ENCODE results near the gene SPAG9.
"Not testable (repeated sequence)": the region's sequence is repeated elsewhere in the genome, so short reads cannot be mapped to it uniquely, and the experiment has no call there.

SPAG9 gene

GRCh38 chr17:50954641-50955121 lies 166.0 kb downstream of the SPAG9 start:
- DNase-seq (ENCODE audit: low spot score): no peak

- peak; percentile 59 for DNase-seq (ENCODE audit: low spot score)
These were observed 166.7 kb downstream of the SPAG9 start for GRCh38 chr17:50953831-50954601.

- DNase-seq (ENCODE audit: low spot score): no peak
These were observed 167.2 kb downstream of the SPAG9 start for GRCh38 chr17:50953518-50953830.

- DNase-seq (ENCODE audit: low spot score): no peak
These were observed 167.8 kb downstream of the SPAG9 start for GRCh38 chr17:50952889-50953288.

GRCh38 chr17:50952013-50952412 lies 168.7 kb downstream of the SPAG9 start:
- no peak for DNase-seq (ENCODE audit: low spot score)

- peak; percentile 40 for DNase-seq (ENCODE audit: low spot score)
These were observed 170.4 kb downstream of the SPAG9 start for GRCh38 chr17:50949989-50950877.

GRCh38 chr17:50949128-50949988 lies 171.3 kb downstream of the SPAG9 start:
- no peak for DNase-seq (ENCODE audit: low spot score)

- no peak for DNase-seq (ENCODE audit: low spot score)
These were observed 172.0 kb downstream of the SPAG9 start for GRCh38 chr17:50948711-50949110.

- DNase-seq (ENCODE audit: low spot score): no peak
These were observed 172.7 kb downstream of the SPAG9 start for GRCh38 chr17:50947782-50948543.

GRCh38 chr17:50946891-50947781 lies 173.5 kb downstream of the SPAG9 start:
- no peak for DNase-seq (ENCODE audit: low spot score)

GRCh38 chr17:50946223-50946890 lies 174.3 kb downstream of the SPAG9 start:
- no peak for DNase-seq (ENCODE audit: low spot score)

GRCh38 chr17:50945779-50946222 lies 174.9 kb downstream of the SPAG9 start:
- no peak for DNase-seq (ENCODE audit: low spot score)

- no peak for DNase-seq (ENCODE audit: low spot score)
These were observed 175.6 kb downstream of the SPAG9 start for GRCh38 chr17:50944902-50945720.

GRCh38 chr17:50944054-50944901 lies 176.4 kb downstream of the SPAG9 start:
- peak; percentile 92 for DNase-seq (ENCODE audit: low spot score)

- no peak for DNase-seq (ENCODE audit: low spot score)
These were observed 177.1 kb downstream of the SPAG9 start for GRCh38 chr17:50943575-50943933.

- DNase-seq (ENCODE audit: low spot score): not testable (repeated sequence)
These were observed 179.0 kb downstream of the SPAG9 start for GRCh38 chr17:50941676-50942048.

GRCh38 chr17:50939795-50940684 lies 180.6 kb downstream of the SPAG9 start:
- no peak for DNase-seq (ENCODE audit: low spot score)
